ENCODE data around the gene KHDC3L. TPM values are rescaled to one million over a fixed set of nuclear protein-coding genes. Genes with fewer than 3 reads are reported as not detected.
"Not testable (repeated sequence)": the region's sequence is repeated elsewhere in the genome, so short reads cannot be mapped to it uniquely, and the experiment has no call there.

The KHDC3L gene
- total RNA-seq, 4 donors from 2014 or later: not detected

DNA sequence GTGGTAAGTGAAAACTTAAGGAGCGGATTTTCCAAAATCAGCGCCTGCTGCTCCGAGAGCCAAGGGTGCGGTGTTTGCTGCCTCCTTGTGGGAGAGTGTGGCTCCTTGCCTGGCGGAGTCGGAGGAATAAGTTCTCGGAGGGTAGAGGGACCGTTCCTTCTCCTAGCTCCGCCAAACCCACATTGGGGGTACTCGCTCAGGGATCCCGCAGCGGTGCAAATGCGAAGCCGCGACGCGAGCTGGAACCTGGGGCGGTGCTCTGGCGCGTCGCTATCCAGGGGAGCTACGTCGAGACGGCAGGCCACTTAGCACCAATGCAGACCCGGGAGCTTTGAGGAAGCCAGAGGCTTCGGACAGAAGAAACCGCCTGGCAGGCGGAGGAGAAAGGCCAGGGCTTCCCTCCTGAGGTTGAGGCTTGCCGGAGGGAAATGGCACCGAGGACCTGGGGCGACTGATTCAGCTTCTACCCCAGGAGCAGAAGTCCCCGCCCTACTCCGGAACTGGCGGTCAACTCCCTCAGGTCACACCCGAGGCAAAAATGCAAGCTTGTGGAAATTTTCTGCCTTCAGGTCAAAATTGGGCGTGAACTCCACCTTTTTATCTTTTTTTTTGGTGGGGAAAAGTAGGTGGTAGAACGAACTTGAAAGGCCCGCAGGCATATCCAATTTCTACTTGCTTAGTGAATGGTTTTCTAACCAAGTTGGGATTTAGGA, 26.5 kb downstream of the KHDC3L start:
- peak in 1 of 2 donors; percentile 30 for DNase-seq (ENCODE audit: low spot score in 2 of 2)
- no peak for TF ChIP-seq POLR2A (IDR thresholded peaks at IDR 0.05)
- TF ChIP-seq, protein P1, sequence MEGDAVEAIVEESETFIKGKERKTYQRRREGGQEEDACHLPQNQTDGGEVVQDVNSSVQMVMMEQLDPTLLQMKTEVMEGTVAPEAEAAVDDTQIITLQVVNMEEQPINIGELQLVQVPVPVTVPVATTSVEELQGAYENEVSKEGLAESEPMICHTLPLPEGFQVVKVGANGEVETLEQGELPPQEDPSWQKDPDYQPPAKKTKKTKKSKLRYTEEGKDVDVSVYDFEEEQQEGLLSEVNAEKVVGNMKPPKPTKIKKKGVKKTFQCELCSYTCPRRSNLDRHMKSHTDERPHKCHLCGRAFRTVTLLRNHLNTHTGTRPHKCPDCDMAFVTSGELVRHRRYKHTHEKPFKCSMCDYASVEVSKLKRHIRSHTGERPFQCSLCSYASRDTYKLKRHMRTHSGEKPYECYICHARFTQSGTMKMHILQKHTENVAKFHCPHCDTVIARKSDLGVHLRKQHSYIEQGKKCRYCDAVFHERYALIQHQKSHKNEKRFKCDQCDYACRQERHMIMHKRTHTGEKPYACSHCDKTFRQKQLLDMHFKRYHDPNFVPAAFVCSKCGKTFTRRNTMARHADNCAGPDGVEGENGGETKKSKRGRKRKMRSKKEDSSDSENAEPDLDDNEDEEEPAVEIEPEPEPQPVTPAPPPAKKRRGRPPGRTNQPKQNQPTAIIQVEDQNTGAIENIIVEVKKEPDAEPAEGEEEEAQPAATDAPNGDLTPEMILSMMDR (IDR thresholded peaks at IDR 0.05): no peak
- intact Hi-C loops (cut with DNase I; ENCODE audit: low total_unique reads): no loop called here
- 1 to 3% methylated on average over 34 to 35 of the region's 38 CpGs for WGBS, 2 donors
- H3K4me3 ChIP-seq (ENCODE audit: low read depth, poor library complexity, severe bottlenecking): peak overlapping the region; percentile 13

DNA sequence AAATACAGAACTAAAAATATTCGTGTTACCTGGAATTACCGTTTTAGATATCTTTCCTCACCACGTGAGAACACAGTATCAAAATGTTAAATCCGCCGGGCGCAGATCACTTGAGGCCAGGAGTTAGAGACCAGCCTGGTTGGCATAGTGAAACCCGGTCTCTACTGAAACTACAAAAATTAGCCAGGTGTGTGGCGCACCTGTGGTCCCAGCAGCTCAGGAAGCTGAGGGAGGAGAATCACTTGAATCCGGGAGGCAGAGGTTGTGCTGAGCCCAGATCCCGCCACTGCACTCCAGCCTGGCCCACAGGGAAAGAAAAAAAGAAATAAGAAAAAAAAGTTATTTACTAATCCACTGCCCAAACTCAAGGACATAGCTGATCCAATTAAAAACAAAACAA, 27.4 kb downstream of the KHDC3L start:
- WGBS, 2 donors: 86 to 87% methylated on average over 10 of the region's 10 CpGs
- no peak overlapping the region for H3K4me3 ChIP-seq (ENCODE audit: low read depth, poor library complexity, severe bottlenecking)
- intact Hi-C loops (cut with DNase I; ENCODE audit: low total_unique reads): no loop called here
- no peak for TF ChIP-seq POLR2A (IDR thresholded peaks at IDR 0.05)
- TF ChIP-seq, protein P1 (IDR thresholded peaks at IDR 0.05): no peak
- no peak for DNase-seq (ENCODE audit: low spot score in 2 of 2)

DNA sequence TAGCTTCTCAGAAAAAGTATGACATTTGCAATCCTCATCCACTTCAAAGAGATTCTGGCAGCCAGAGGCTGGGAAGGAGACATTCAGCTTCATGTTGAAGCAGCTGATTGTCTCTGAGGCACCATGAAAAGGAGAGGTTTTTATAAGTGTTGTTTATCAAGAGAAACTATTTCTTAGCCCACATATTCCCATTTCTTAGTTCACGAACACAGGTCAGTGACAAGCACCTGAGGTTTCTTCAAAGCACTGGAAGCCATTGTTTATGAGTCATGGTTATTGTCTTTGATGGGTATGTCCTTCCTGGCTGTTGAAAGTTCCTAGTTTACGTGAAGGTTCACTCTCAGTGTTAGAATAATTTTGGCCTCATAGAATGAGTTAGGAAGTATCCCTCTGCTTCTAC, 29.2 kb downstream of the KHDC3L start:
- 63 to 71% methylated on average over 2 of the region's 2 CpGs for WGBS, 2 donors
- no peak for TF ChIP-seq POLR2A (IDR thresholded peaks at IDR 0.05)
- TF ChIP-seq, protein P1 (IDR thresholded peaks at IDR 0.05): no peak
- H3K4me3 ChIP-seq (ENCODE audit: low read depth, poor library complexity, severe bottlenecking): no peak overlapping the region
- intact Hi-C loops (cut with DNase I; ENCODE audit: low total_unique reads): no loop called here
- DNase-seq (ENCODE audit: low spot score in 2 of 2): no peak

DNA sequence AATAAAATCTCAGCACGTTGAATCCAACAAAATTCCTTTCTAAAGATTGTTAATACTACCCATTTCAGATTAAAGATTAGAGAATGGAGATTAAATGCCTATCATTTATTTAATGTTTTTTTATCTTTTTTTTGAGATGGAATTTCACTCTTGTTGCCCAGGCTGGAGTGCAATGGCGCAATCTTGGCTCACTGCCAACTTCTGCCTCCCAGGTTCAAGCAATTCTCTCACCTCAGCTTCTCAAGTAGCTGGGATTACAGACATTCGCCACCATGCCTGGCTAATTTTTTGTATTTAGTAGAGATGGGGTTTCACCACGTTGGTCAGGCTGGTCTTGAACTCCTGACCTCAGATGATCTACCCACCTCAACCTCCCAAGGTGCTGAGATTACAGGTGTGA, 29.7 kb downstream of the KHDC3L start:
- intact Hi-C loops (cut with DNase I; ENCODE audit: low total_unique reads); DNase-seq (ENCODE audit: low spot score in 2 of 2); H3K4me3 ChIP-seq (ENCODE audit: low read depth, poor library complexity, severe bottlenecking): not testable (repeated sequence)
- 68 to 69% methylated on average over 4 of the region's 4 CpGs for WGBS, 2 donors

DNA sequence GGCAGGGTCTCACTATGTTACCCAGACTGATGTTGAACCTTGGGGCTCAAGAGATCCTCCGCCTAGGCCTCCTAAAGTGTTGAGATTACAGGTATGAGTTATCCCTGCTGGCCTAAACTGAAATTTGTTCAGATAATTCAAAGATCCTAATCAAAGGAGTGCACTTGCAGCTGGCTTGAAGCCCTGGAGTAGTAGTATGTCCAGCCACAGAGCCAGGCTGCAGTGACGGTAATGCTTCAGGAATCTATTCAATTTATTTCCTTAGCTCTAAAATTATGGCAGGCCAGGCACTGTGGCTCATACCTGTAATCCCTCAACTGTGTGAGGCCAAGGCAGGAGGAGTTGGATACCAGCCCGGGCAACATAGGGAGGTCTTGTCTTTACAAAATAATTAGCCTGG, 30.8 kb downstream of the KHDC3L start:
- intact Hi-C loops (cut with DNase I; ENCODE audit: low total_unique reads): no loop called here
- DNase-seq (ENCODE audit: low spot score in 2 of 2): no peak
- no peak overlapping the region for H3K4me3 ChIP-seq (ENCODE audit: low read depth, poor library complexity, severe bottlenecking)
- 83 to 92% methylated on average over 3 of the region's 3 CpGs for WGBS, 2 donors
- TF ChIP-seq, protein P1 (IDR thresholded peaks at IDR 0.05): no peak
- no peak for TF ChIP-seq POLR2A (IDR thresholded peaks at IDR 0.05)

DNA sequence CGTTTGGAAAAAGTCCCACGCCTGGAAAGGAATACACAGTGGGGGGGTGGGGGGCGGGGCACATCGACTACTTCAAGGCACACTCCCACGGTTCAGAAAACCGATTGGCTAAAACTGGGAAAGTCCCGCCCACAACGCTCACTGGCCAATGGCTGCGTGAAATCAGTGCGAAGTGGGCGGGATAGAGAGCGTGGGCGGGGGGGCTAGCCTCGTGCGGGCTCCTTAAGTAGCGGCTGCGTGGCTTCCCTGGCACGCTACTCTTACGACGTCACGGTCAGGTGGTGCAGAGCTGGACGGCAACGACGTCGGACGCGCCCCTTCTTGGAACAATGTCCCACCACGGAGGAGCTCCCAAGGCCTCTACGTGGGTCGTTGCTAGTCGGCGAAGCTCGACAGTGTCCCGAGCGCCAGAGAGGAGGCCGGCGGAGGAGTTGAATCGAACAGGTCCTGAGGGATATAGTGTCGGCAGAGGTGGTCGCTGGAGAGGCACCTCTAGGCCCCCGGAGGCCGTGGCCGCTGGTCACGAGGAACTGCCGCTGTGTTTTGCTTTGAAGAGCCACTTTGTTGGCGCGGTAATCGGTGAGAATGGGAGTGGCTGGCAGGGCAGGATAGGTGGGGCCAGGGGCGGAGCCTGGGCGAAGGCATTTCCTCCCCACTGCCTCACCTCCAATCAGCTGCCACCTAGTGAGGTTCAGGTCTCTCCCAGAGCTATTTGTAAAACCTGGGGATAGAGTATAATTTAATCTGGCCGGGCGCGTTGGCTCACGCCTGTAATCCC, 32.3 kb downstream of the KHDC3L start, which contains the start of gene DDX43:
Gene DDX43, plus strand, starts transcription at position 252 of the 778 bp plus-strand sequence. Its CDS starts 78 bp downstream, at position 330.
- no peak within 1 kb of the TSS for H3K4me3 ChIP-seq (ENCODE audit: low read depth, poor library complexity, severe bottlenecking)
- TF ChIP-seq, protein P1 (IDR thresholded peaks at IDR 0.05): no peak
- TF ChIP-seq POLR2A (IDR thresholded peaks at IDR 0.05): no peak
- DNase-seq (ENCODE audit: low spot score in 2 of 2): peak; percentile 27 to 86
- intact Hi-C loops (cut with DNase I; ENCODE audit: low total_unique reads): no loop called here
- WGBS, 2 donors: 73 to 80% methylated on average over 54 of the region's 54 CpGs

Data from lower leg skin (tissue), 4 donors.